Activated CD8-positive, alpha-beta memory T cell treated with anti-CD3 and anti-CD28 coated beads, Interleukin-2, amount 50 U/mL, for 4 hours (primary cell): Measurements from ENCODE around the gene KCNF1.

Experiments
- DNase-seq: peaks from one replicate; pipeline ENCODE4 v3.0.0-alpha.2; 2020

Gene KCNF1

DNA sequence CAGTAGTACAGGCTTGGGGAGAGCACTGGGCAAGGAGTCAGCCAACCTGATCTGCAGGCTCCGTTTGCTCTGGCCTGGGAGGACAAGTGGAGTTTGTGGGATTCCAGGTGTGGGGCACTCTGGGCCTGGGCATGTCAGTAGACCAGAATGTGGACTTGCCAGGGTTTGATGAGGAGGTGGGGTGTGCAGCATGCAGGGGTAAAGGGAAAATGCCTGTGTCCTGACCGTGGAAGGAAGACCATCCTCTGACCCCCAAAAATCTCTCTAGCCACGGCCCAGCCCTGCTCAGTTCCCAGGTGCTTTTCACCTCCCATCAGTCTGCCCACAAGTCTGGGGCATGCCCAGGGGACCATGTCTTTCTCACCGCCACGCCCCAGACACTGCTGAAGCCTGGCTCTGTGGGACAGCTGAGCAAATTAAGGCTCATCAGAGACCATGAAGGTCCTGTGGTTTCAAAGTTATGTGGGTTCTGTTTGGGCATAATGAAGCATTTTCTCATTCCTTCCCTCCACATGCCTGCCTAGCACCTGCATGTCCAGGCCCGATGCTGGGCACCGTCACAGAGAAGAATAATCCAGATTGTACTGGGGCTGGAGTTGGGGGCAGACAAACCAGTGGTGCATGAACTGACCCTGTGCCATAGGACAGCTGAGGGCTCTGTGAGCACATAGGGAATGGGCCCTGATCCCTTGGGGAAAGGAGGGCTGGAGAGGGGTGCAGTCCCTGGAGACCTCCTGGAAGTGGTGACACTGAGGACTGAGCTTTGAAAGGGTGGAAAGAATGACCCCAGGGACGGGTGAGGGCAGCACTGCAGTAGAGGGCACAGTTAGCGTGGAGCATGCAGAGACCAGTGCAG, 6.5 kb upstream of the KCNF1 start:
- DNase-seq, result no peak

DNA sequence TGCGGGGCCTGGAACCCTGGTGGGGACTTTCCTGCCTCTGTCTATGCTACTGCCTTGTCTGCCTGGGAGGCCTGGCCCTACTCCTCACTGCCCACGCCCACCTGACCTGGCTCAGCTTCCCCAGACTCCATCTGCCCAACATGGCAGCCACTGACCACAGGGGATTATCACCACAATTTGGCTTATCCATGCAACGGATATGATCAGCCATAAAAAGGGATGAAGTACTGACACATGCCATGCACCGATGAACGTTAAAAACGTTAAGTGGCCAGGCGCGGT, 5.9 kb upstream of the KCNF1 start:
- no peak for DNase-seq

DNA sequence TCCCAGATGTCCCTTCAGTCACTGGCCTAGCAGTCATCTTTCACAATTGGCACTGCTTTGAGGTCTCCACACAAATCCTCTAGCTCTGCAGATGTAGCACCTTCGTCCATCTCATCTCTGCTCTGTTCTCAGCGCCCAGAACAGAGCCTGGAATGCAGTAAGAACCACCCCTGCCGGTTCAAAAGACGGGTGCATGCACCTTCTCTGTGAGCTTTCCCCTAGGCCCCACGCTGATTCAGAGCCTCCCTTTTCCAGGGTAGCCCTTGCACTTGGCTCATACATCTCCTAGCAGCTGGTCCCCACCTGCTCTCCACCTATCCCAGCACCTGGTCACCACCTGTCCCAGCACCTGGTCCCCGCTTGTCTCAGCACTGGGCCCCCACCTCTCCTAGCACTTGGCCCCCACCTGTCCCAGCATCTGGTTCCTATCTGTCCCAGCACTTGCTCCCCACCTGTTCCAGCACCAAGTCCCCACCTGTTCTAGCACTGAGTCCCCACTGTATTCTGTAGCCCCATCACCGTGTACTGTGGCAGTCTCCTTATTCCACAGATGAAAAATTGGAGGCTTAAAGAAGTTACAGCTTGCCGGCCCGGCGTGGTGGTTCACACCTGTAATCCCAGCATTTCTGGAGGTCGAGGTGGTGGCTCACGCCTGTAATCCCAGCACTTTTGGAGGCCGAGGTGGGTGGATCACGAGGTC, 4.7 kb upstream of the KCNF1 start:
- no peak for DNase-seq

GRCh38 chr2:10908195-10908594, 3.5 kb upstream of the KCNF1 start:
- no peak for DNase-seq

- DNase-seq, result no peak
These were observed 2.4 kb upstream of the KCNF1 start for GRCh38 chr2:10909050-10909995.

DNA sequence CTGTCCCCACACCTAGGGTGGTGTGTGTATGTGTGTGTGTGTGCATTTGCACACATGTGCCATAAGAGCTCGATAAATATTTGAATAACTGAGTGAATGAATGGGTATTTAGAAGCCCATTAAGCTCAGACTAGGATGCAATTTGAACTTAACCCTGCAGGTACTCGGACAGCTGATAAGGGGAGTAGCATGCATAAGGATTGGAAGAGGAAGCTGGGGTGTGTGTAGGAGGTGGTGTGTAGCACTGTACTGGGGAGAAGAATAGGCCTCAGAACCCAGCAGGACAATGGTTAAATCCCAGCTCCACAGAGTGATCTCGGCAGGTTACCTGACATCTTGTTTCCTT, 1.8 kb upstream of the KCNF1 start:
- DNase-seq, result no peak

DNA sequence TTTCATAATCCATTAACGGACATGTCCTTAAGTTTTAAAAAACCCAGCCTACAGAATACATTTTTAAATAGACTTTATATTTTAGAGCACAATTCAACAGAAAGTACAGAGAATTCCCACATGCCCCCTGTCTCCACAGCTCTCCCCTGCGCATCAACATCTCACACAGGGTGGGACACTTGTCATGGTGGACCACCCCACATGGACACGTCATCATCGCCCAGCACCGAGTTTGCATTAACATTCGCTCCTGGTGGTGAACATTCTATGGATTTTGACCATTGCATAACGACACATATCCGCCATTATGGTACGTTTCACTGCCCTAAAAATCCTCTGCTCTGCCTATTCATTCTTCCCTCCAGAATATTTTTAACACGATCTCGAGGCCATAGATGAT, 1.1 kb upstream of the KCNF1 start:
- no peak for DNase-seq

DNA sequence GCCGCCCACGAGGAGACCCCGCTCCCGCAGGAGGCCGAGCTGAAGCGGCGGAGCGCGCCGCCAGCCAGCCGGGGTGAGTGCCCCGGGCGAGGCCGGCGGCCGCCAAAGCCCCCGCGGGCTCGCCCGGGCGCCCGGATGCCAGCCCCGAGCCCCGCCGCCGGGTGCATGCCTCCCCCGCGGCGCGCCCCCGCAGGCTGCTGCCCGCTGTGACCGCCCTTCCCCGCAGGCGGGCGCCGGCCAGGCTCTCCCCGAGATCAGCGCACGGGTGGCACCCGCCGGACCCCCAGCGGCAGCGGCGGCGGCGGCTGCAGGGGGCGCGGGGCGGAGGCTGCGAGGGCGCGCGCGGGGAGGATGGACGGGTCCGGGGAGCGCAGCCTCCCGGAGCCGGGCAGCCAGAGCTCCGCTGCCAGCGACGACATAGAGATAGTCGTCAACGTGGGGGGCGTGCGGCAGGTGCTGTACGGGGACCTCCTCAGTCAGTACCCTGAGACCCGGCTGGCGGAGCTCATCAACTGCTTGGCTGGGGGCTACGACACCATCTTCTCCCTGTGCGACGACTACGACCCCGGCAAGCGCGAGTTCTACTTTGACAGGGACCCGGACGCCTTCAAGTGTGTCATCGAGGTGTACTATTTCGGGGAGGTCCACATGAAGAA, 470 bp downstream of the KCNF1 start:
- no peak for DNase-seq

- no peak for DNase-seq
These were observed 1.2 kb downstream of the KCNF1 start for GRCh38 chr2:10912796-10913455.

DNA sequence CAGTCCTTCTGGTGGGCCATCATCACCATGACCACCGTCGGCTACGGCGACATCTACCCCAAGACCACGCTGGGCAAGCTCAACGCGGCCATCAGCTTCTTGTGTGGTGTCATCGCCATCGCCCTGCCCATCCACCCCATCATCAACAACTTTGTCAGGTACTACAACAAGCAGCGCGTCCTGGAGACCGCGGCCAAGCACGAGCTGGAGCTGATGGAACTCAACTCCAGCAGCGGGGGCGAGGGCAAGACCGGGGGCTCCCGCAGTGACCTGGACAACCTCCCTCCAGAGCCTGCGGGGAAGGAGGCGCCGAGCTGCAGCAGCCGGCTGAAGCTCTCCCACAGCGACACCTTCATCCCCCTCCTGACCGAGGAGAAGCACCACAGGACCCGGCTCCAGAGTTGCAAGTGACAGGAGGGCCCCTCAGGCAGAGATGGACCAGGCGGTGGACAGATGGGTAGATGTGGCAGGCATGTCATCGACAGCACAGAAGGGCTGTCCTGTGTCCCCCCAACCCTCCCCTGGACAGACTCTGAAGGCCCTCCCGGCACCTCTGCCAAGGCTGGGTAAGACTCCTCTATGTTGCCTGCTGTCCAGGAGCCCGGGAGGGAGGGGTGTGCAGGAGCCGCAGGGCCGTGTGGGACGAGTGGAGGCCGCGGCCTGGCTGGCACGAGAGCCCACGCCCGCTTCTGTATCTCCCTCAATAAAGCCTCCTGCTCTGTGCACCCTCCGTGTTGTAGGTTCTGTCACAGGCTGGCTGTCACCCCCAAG, 2.0 kb downstream of the KCNF1 start:
- DNase-seq, result no peak

DNA sequence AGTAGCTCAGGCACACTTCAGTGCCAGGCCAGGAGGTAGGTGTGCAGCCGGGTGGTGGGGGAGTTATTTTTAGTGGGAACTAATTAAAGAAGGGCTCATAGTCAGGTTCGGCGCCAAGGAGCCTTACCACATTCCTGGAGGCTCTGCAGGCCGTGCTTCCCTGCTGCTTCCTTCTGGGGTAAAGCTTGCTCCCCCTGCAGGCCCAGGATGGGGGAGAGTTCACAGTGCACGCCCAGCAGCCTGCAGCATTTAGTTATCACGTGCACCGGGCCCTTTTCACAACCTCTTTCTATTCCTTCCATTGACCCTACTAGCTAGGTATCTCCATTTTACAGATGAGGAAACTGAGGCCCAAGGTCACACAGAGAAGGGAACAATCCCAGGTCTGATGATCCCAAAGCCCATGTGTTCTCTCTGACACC, 2.5 kb downstream of the KCNF1 start:
- no peak for DNase-seq

- no peak for DNase-seq
These were observed 3.5 kb downstream of the KCNF1 start for GRCh38 chr2:10915236-10915635.

DNA sequence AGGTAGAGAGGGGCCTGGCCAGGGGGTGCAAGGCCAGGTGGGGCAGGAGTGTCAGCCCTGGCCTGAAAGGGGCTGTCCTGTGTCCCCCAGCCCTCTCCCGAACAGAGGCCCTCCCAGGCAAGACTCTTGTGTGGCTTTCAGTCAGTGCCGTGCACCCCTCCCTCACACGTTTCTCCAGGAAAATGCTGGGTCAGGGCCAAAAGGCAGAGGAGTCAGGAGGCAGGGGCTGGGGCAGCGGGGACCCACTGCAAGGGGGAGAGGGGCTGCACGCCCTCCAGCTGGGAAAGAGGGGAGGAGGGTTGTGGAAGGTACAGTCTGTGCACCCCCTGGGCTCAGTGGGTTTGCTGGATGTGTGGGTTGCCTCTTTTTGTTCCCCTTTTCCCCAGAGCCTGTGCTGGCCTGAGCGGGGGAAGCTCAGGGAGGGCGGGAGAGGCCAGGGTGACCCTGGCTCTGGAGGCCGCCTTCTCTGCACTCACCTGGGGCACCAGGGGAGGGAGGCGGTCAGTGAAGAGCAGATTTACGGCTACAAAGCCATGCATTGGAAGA, 4.1 kb downstream of the KCNF1 start:
- no peak for DNase-seq

GRCh38 chr2:10916953-10917352, 5.2 kb downstream of the KCNF1 start:
- DNase-seq, result no peak

DNA sequence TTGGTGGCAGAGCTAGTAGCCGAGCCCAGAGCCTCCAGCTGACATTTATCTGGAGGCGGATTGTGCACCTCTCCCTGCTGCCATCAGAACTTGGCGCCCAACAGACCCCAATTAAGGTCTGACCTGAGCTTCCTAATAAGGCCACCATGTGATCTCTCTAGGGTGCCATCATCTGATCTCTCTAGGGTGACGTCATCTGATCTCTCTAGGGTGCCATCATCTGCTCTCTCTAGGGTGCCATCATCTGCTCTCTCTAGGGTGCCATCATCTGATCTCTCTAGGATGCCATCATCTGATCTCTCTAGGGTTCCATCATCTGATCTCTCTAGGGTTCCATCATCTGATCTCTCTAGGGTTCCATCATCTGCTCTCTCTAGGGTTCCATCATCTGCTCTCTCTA, 6.2 kb downstream of the KCNF1 start:
- no peak for DNase-seq

GRCh38 chr2:10918661-10919409, 7.1 kb downstream of the KCNF1 start:
- no peak for DNase-seq

GRCh38 chr2:10919410-10919770, 7.7 kb downstream of the KCNF1 start:
- no peak for DNase-seq

- DNase-seq, result no peak
These were observed 8.3 kb downstream of the KCNF1 start for GRCh38 chr2:10919771-10920621.

GRCh38 chr2:10920764-10921388, 9.1 kb downstream of the KCNF1 start:
- no peak for DNase-seq
